Neural cell (in vitro differentiated cells): ENCODE results near the gene RFC5.

Experiments
- RAD21 ChIP-seq: fragments of 450-650 bp; conservative IDR thresholded peaks from 2 replicates; pipeline ENCODE4 v1.6.1; 2014; ENCODE audit warnings: antibody characterized with exemption, mild to moderate bottlenecking, moderate library complexity
- TF ChIP-seq, protein P1 (sequence below): fragments of 450-650 bp; IDR thresholded peaks from 2 replicates; pipeline ENCODE4 v1.5.1; 2014; ENCODE audit warnings: antibody characterized with exemption, mild to moderate bottlenecking, moderate library complexity; ENCODE audit not compliant: poor library complexity, severe bottlenecking

DNA sequence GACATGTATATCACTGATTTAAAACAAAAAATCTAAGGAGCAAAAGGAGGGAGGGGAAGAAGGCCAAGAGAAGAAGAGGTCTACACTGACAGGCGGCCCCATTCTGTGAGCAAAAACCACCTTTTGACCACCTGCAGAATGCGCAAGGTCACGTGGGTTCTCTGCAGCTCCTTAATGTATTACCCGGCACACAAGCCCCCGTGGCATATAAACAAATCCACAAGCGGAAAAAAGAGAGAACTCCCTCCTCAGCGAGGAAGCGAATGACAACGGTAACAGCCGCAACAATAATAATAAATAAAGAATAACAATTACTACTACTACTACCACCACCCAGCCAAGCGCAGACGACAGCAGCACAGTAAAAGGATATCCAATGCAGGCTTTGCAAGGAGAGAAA is 49.0 kb upstream of the RFC5 start:
- TF ChIP-seq, protein P1, sequence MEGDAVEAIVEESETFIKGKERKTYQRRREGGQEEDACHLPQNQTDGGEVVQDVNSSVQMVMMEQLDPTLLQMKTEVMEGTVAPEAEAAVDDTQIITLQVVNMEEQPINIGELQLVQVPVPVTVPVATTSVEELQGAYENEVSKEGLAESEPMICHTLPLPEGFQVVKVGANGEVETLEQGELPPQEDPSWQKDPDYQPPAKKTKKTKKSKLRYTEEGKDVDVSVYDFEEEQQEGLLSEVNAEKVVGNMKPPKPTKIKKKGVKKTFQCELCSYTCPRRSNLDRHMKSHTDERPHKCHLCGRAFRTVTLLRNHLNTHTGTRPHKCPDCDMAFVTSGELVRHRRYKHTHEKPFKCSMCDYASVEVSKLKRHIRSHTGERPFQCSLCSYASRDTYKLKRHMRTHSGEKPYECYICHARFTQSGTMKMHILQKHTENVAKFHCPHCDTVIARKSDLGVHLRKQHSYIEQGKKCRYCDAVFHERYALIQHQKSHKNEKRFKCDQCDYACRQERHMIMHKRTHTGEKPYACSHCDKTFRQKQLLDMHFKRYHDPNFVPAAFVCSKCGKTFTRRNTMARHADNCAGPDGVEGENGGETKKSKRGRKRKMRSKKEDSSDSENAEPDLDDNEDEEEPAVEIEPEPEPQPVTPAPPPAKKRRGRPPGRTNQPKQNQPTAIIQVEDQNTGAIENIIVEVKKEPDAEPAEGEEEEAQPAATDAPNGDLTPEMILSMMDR: no peak
- TF ChIP-seq RAD21: no peak
